Caki2 (cell line): ENCODE data around the gene TMEM151B. TPM values are rescaled to one million over a fixed set of nuclear protein-coding genes. Genes with fewer than 3 reads are reported as not detected.

Experiments used
- DNase-seq: peaks from one replicate; pipeline ENCODE4 v3.0.0-alpha.2; 2015; ENCODE audit warnings: low read depth
- in situ Hi-C: cut with HindIII; loops from 2 replicates; pipeline ENCODE4 v1.10.0; 2016; ENCODE audit warnings: low sequenced_read_pairs, low pct_unique_long_range_greater_than_20kb, mixed read lengths
- total RNA-seq: library from RNA; depleted of rRNA; stranded (reverse); fragments of >200 nt; shearing (Covaris generic); gene quantifications from 2 replicates; pipeline ENCODE4 v1.2.3, GENCODE V29; 2014; ENCODE audit warnings: low replicate concordance

Gene TMEM151B
- total RNA-seq, 1 experiment from 2014 or later: not detected

DNA sequence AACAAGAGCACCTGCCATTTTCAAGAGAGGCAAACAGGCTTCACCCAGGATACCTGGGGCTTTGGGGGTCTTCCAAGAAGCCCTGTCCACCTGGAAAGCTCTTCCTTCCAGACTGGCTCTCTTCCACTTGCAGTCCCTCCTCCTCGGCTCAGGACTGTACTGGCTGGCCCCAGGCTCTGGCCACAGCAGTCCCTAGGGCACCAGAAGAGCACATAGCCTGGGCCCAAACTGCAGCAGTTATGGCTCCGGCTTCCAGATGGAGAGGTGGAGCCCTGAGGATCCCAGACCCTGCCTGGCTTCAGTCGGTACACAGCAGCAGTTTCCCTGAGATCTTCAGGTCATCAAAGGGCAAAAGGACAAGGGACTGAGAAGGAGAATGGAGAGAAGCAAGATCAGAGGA lies 11.3 kb upstream of the TMEM151B start:
- in situ Hi-C loops: no loop called here
- DNase-seq: no peak

- no peak for DNase-seq
- in situ Hi-C loops: no loop called here
Measured at GRCh38 chr6:44260011-44260410, 10.2 kb upstream of the TMEM151B start.

DNA sequence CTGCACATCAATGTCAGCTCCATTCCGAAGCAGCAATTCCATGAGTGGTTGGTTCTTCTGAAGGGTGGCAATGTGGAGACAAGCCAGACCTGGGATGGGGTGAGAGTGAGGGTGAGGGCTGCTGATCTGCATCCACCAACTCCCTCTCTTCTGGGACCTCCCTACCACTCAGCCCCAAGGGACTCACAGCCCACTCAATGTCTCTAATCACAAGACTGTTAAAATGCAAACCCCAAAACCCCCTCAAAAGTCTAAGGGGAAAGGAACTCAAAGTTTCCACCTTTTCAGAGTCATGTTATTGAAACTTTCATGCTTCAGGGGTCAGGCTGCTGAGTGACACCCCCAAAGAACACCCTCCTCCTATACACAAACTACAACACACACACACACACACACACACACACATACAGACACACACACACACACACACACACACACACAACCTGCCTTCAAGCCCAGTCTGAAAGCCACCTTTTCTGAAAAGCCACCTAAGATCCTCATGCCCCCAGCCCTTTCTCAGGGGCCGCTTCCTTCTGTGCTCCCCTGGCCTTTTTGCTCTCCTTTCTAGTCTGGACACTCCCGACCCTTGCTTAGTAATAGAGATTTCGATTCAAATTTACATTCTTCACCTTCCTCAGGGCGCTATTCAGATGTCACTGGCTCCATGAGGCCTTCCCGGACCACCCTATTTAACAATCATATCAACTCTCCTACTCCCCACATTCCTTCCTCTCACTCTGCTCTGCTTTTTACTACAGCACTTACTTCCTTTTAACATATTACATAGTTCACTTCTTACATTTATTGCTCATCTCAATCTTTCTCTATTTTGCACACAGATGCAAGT lies 9.6 kb upstream of the TMEM151B start:
- in situ Hi-C loops: no loop called here

DNA sequence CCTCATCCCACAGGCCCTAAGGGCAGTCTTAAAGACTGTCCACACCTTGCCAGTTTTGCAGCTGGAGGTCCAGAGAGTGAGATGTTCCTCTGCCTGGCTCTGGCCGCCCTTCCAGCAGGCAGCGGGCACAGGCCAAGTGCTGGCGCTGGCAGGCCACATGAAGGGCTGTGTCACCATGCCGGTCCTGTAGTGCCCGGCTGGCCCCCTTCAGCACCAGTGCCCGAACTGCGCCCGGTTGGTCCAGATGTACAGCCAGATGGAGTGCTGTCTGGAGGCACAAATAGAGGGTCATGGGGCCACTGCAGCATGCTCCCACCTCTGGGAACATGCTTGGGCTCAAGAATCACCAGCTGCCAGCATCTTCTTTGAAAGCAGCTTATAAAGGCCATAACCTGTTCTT lies 8.7 kb upstream of the TMEM151B start:
- in situ Hi-C loops: no loop called here

More for the DNA sequence above, 9.6 kb upstream of the TMEM151B start:
- DNase-seq: no peak

GRCh38 chr6:44262467-44263353 lies 7.5 kb upstream of the TMEM151B start:
- in situ Hi-C loops: no loop called here
- DNase-seq: no peak

More for the DNA sequence above, 8.7 kb upstream of the TMEM151B start:
- no peak for DNase-seq

DNA sequence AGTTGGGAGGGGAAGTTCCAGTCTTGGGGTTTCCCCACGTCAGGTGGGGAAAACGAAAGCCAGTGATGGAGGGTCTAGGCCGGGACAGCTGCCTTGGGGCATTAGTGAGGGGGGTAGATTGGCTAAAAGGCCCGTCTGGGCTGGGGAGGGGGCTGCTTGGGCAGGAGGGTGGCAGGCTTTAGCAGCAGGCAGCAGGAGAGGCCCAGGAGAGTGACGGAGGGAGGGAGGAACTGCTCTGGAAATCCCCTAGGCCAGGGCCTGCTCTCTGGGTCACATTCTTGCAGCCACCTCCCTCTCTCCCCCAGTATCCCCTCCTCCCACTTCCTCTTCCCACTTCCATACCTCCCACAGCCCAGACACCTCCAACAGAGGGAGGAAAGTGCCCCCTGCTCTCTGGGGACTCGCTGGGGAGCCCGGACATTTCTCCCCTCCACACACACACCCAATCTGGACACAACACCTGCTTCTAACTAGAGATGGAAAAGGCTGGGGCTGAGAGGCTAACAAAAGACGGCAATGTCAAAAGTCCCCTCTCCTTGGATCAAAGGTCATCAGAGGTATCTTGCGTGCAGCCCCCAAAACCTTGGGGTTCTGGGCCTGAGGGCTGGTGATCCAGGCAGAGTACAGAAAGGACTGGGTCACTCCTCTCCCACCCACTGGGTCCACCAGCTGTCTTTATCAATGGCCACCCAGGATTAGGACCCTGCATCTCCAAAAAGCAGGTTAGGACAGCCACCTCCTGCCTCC lies 6.7 kb upstream of the TMEM151B start:
- peak; percentile 60 for DNase-seq
- in situ Hi-C loops: no loop called here

DNA sequence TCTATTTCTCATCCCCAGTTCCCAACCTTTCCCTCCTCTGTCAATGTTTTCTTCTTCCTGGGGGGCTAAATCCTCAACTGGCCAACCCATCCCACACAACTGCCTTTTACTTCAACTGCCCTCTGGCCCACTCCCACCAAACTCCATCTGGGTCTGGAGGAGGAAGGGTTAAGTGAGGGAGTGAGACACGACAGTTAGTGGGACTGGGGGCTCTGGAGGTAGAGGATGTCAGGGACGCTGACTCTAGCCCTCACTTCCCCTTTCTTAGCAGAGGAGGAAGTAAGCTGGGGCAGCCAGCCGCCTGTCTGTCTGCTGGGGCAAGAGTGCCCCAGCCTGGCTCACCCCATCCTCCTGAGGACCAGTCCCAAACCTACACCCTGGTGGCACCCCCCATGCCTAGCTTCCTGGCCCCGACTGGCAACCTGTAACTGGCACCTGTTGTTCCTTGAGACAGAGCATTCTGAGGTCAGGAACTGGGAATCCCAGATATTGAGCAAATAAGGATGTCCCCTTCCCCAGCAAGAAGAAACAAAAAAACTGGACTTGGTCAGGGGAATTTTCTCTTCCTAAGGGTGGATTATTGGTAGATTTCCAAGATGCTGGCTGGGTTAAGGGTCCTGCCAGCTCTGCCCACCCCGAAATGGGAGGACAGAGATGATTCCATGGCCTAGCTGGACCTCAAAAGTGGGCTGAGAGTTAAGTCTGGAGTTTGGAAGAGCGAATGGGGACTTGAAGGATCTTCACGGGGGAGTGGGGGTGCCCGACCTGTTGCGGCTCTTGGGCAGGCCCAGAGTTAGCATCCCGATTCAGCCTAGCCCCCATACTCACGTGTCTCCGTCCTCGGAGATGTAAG lies 5.9 kb upstream of the TMEM151B start:
- no peak for DNase-seq
- in situ Hi-C loops: no loop called here

DNA sequence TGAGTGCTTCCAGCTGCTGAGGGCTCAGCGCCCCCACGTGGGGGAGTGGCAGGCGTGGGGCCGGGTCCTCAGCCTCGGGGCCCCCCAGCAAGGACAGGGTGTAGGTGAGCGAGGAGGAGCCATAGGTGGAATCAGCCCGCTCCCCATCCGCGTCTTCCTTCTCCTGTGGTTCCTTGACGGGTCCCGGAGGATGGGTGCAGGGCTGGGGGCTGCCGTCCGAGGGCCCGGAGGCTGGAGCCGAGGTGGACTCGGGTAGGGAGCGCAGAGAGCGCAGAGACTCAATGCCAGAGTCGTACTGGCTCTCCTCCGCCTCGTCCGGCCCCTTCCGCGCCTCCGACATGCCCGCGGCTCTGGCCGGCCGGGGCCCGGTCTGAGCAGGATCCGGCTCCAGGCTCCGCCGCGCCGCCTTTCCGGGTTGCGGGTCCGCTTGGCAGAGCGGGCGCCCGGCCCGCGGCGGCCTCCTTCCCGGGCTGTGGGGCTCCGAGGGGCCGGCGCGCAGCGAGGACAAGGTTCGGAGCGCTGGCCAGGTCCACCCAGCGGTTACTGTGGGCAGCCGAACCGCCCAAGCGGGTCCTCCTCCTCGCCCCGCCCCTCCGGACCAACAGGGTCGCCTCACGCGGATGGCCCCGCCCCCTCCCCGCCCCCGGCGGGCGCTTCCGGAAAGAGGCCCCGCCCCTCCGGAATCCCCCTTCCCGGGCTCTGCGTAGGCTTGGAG lies 5.1 kb upstream of the TMEM151B start, which contains the start of gene NFKBIE:
Gene NFKBIE (minus strand): TSS at position 545 of the 715 bp plus-strand sequence. CDS start 205 bp downstream, at position 340.
- in situ Hi-C loops: no loop called here

DNA sequence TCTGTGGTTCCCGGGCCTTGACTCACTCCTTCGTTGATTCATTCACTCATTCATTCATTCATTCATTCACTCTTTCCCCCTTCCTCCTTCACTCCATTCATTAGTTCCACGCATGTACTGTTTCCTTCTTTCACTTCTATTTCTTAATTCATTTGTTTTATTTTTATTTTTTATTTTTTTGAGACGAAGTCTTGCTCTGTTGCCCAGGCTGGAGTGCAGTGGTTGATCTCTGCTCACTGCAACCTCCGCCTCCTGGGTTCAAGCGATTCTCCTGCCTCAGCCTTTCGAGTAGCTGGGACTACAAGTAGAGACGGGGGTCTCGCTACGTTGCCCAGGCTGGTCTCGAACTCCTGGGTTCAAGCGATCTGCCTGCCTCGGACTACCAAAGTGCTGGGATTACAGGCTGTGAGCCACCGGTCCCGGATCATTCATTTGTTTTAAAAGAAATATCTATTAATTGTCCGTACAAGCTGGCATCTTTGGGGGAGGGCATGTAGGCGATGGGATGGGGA lies 4.5 kb upstream of the TMEM151B start:
- DNase-seq: no peak
- in situ Hi-C loops: no loop called here

More for the DNA sequence above, 5.1 kb upstream of the TMEM151B start, which contains the start of gene NFKBIE:
- peak; percentile 80 for DNase-seq

- DNase-seq: no peak
- in situ Hi-C loops: no loop called here
Measured at GRCh38 chr6:44266347-44266746, 3.9 kb upstream of the TMEM151B start.

DNA sequence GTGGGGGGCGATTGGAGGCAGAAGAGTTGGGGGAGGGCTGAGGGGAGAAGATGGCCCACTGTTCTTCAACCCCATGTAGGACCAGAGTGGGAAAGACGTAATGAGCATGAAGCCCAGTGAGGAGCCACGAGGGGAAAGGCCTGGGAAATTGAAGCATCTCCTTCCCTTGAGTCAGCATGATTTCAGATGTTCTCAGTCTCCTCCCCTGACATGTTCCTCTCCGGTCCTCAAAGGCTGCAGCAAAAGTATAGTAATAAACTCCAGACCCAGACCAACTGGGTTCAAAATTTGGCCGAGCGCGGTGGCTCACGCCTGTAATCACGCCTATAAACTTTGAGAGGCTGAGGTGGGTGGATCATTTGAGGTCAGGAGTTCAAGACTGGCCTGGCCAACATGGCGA lies 3.0 kb upstream of the TMEM151B start:
- in situ Hi-C loops: no loop called here
- no peak for DNase-seq

DNA sequence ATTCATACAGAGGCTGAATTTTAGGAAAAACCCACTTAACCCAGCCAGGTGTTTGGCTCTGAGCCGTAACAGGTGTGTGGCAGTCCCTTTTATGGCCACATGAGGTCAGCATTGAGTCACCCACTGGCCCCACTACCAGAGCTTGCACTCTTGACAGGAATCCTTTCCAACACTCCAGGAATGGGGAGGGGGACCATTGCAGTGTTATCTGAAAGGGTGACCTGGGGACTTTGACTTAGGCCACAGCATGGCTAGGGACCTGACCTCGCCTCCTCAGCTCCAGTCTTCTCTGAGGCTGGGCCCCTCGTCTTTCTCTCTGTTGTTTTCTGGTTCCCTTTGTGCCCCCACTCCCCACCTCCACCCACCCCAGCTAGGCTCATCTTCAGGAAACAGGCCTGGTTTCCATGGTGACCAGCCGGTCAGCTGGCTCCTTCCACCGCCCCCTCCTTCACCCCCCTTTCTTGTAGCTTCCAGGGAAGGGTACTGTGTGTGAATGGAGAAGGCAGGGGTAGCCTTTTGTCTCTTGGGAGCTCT lies 2.1 kb upstream of the TMEM151B start:
- in situ Hi-C loops: no loop called here
- peak; percentile 39 for DNase-seq

DNA sequence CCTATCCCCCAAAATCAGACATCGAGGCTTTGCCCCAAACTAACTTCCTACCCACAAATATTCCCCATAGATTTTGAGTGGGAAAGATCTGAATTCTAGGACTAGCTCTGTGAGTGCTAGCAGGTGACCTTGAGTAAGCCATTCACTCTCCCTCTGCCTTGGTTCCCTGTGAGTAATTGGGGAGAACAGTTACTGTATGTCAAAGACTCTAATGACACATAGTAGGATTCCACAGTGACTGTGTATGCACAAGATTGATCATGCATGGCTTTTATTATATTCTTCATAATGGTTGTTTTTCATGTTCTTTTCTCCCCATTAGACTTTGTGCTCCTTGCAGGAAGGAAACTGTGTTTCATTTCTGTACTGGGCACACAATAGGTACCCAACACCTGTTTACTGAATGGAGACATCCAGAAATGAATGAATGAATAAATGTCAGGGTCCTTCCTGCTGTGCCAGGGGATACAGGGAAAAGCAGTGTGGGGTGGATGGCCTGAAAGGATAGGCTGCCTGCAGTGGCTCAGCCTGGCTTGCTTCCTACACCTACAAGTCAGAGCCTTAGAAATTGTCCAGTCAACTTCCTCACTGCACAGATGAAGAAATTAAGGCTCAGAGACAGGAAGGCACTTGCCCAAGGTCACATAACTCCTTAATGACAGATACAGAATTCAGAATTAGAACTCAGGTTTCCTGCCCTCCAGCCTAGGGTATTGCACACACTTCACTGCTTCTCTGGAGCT lies 901 bp upstream of the TMEM151B start:
- in situ Hi-C loops: no loop called here

GRCh38 chr6:44270526-44271405 lies 516 bp downstream of the TMEM151B start:
- no peak for DNase-seq
- in situ Hi-C loops: no loop called here

More for the DNA sequence above, 901 bp upstream of the TMEM151B start:
- peak; percentile 17 for DNase-seq

GRCh38 chr6:44271406-44271723 lies 1.1 kb downstream of the TMEM151B start:
- in situ Hi-C loops: no loop called here

More at GRCh38 chr6:44271406-44271723, 1.1 kb downstream of the TMEM151B start:
- no peak for DNase-seq
